ENCODE results near the gene BRD1.
"Not testable (repeated sequence)": the region's sequence is repeated elsewhere in the genome, so short reads cannot be mapped to it uniquely, and the experiment has no call there.

Gene BRD1

GRCh38 chr22:49781886-49782285 lies 45.8 kb downstream of the BRD1 start:
- DNase-seq: not testable (repeated sequence)

- no peak for DNase-seq
These were observed 46.3 kb downstream of the BRD1 start for GRCh38 chr22:49781289-49781782.

- DNase-seq: no peak
These were observed 46.9 kb downstream of the BRD1 start for GRCh38 chr22:49780698-49781288.

GRCh38 chr22:49779853-49780697 lies 47.6 kb downstream of the BRD1 start:
- no peak for DNase-seq

- DNase-seq: no peak
These were observed 48.5 kb downstream of the BRD1 start for GRCh38 chr22:49779211-49779610.

GRCh38 chr22:49777569-49778249 lies 50.0 kb downstream of the BRD1 start:
- DNase-seq: no peak

GRCh38 chr22:49776891-49777290 lies 50.8 kb downstream of the BRD1 start:
- no peak for DNase-seq

- DNase-seq: no peak
These were observed 51.7 kb downstream of the BRD1 start for GRCh38 chr22:49775867-49776511.

GRCh38 chr22:49775191-49775866 lies 52.3 kb downstream of the BRD1 start:
- DNase-seq: no peak

GRCh38 chr22:49774499-49775151 lies 53.0 kb downstream of the BRD1 start:
- no peak for DNase-seq

GRCh38 chr22:49774046-49774445 lies 53.6 kb downstream of the BRD1 start:
- no peak for DNase-seq

- no peak for DNase-seq
These were observed 54.1 kb downstream of the BRD1 start for GRCh38 chr22:49773531-49773930.

GRCh38 chr22:49772692-49773091 lies 55.0 kb downstream of the BRD1 start:
- DNase-seq: no peak

GRCh38 chr22:49771266-49772065 lies 56.2 kb downstream of the BRD1 start:
- no peak for DNase-seq

- DNase-seq: no peak
These were observed 57.0 kb downstream of the BRD1 start for GRCh38 chr22:49770547-49771265.

- no peak for DNase-seq
These were observed 57.8 kb downstream of the BRD1 start for GRCh38 chr22:49769691-49770546.

GRCh38 chr22:49768951-49769690 lies 58.6 kb downstream of the BRD1 start:
- no peak for DNase-seq

GRCh38 chr22:49768077-49768910 lies 59.4 kb downstream of the BRD1 start:
- no peak for DNase-seq
